ENCODE results near the gene ARHGEF26.
A peak's percentile ranks its signal among the peaks of the same experiment; 100 is the strongest.

The ARHGEF26 gene

GRCh38 chr3:154251610-154252009 lies 130.4 kb downstream of the ARHGEF26 start:
- no peak for DNase-seq (ENCODE audit: low spot score)
- in situ Hi-C loops (cut with MboI; ENCODE audit: low pct_unique_long_range_greater_than_20kb, low sequenced_read_pairs, unreplicated experiment), result no loop called here
- no peak for TF ChIP-seq CTCF (IDR thresholded peaks at IDR 0.05; ENCODE audit: extremely low read depth, insufficient read depth, missing control alignments)

GRCh38 chr3:154252759-154253638 lies 131.8 kb downstream of the ARHGEF26 start:
- DNase-seq (ENCODE audit: low spot score), result peak; percentile 58
- in situ Hi-C loops (cut with MboI; ENCODE audit: low pct_unique_long_range_greater_than_20kb, low sequenced_read_pairs, unreplicated experiment), result no loop called here
- TF ChIP-seq CTCF (IDR thresholded peaks at IDR 0.05; ENCODE audit: extremely low read depth, insufficient read depth, missing control alignments), result peak; percentile 70

- in situ Hi-C loops (cut with MboI; ENCODE audit: low pct_unique_long_range_greater_than_20kb, low sequenced_read_pairs, unreplicated experiment), result no loop called here
- no peak for DNase-seq (ENCODE audit: low spot score)
- TF ChIP-seq CTCF (IDR thresholded peaks at IDR 0.05; ENCODE audit: extremely low read depth, insufficient read depth, missing control alignments), result no peak
Observed at GRCh38 chr3:154254527-154254926, 133.3 kb downstream of the ARHGEF26 start.

- no peak for DNase-seq (ENCODE audit: low spot score)
- TF ChIP-seq CTCF (IDR thresholded peaks at IDR 0.05; ENCODE audit: extremely low read depth, insufficient read depth, missing control alignments), result no peak
- in situ Hi-C loops (cut with MboI; ENCODE audit: low pct_unique_long_range_greater_than_20kb, low sequenced_read_pairs, unreplicated experiment), result no loop called here
Observed at GRCh38 chr3:154273381-154273780, 152.2 kb downstream of the ARHGEF26 start.

- in situ Hi-C loops (cut with MboI; ENCODE audit: low pct_unique_long_range_greater_than_20kb, low sequenced_read_pairs, unreplicated experiment), result no loop called here
- no peak for DNase-seq (ENCODE audit: low spot score)
- no peak for TF ChIP-seq CTCF (IDR thresholded peaks at IDR 0.05; ENCODE audit: extremely low read depth, insufficient read depth, missing control alignments)
Observed at GRCh38 chr3:154274348-154274747, 153.2 kb downstream of the ARHGEF26 start.

- no peak for TF ChIP-seq CTCF (IDR thresholded peaks at IDR 0.05; ENCODE audit: extremely low read depth, insufficient read depth, missing control alignments)
- DNase-seq (ENCODE audit: low spot score), result no peak
- in situ Hi-C loops (cut with MboI; ENCODE audit: low pct_unique_long_range_greater_than_20kb, low sequenced_read_pairs, unreplicated experiment), result no loop called here
Observed at GRCh38 chr3:154275292-154275691, 154.1 kb downstream of the ARHGEF26 start.
